Kidney (tissue), 14 donors: Measurements from ENCODE around the gene DIP2A. TPM values are rescaled to one million over a fixed set of nuclear protein-coding genes. Genes with fewer than 3 reads are reported as not detected.
A peak's percentile ranks its signal among the peaks of the same experiment; 100 is the strongest.

ENCODE experiments used
- DNase-seq, 5 donors: peaks; one replicate each; pipeline ENCODE4 v3.0.0-alpha.2; 2013 to 2020
- FAIRE-seq: peaks from 2 replicates; lab custom pipeline; 2012; peaks lifted over from hg19 to GRCh38; lab: Jason Lieb, UNC
- H3K27ac ChIP-seq, 2 donors: one replicate each; pipeline ENCODE4 v1.7.0; 2013; ENCODE audit warnings: low read depth in 2 of 2, low read length in 2 of 2, inconsistent platforms in 1 of 2
- H3K27me3 ChIP-seq: one replicate; pipeline ENCODE4 v1.7.1; 2013; ENCODE audit warnings: low read length, inconsistent platforms; ENCODE audit not compliant: control insufficient read depth, insufficient read depth
- H3K36me3 ChIP-seq, 3 donors: one replicate each; pipeline versions ENCODE4 v1.7.0 to v1.7.1; 2013; ENCODE audit warnings: low read length in 3 of 3, control low read depth in 1 of 3, inconsistent platforms in 1 of 3; ENCODE audit not compliant: insufficient read depth in 3 of 3, control insufficient read depth in 2 of 3
- H3K4me1 ChIP-seq, 3 donors: one replicate each; pipeline versions ENCODE4 v1.7.0 to v1.7.1; 2013; ENCODE audit warnings: low read length in 3 of 3, inconsistent platforms in 1 of 3, low read depth in 1 of 3; ENCODE audit not compliant: control insufficient read depth in 2 of 3, insufficient read depth in 2 of 3
- H3K4me3 ChIP-seq, 3 donors: one replicate each; pipeline versions ENCODE4 v1.7.0 to v1.8.1; 2013; ENCODE audit warnings: low read length in 3 of 3, control low read depth in 1 of 3, inconsistent platforms in 1 of 3
- H3K9ac ChIP-seq, 3 donors: one replicate each; pipeline versions ENCODE4 v1.7.0 to v1.7.1; 2013; ENCODE audit warnings: low read length in 3 of 3, control low read depth in 1 of 3, inconsistent platforms in 1 of 3
- H3K9me3 ChIP-seq, 3 donors: one replicate each; pipeline versions ENCODE4 v1.7.0 to v1.7.1; 2013; ENCODE audit warnings: low read length in 3 of 3, control low read depth in 1 of 3, inconsistent platforms in 1 of 3; ENCODE audit not compliant: control insufficient read depth in 2 of 3, insufficient read depth in 1 of 3
- intact Hi-C: fragments of 100-400 bp; cut with DNase I; formaldehyde crosslinking; loops from one replicate; pipeline ENCODE4 v1.11.1; 2022
- polyA plus RNA-seq: library from polyadenylated mRNA; stranded (reverse); fragments of 350-450 nt; fragmentation: Illumina TruSeq; extraction: RNeasy Lipid Tissue Mini Kit (QIAGEN cat#74804); gene quantifications from one replicate; pipeline ENCODE4 v1.2.3, GENCODE V29; 2014; ENCODE audit warnings: low read depth, low replicate concordance; ENCODE audit not compliant: insufficient read depth
- total RNA-seq: library from RNA; stranded (reverse); fragmentation: NEBNext Ultra II Directional; extraction: Animal tissue kit (Norgen Biotek cat#: 25700); gene quantifications from one replicate; pipeline ENCODE4 v1.2.1, GENCODE V29; 2021
- TF ChIP-seq, protein P1 (sequence below): IDR thresholded peaks from 3 replicates; pipeline ENCODE4 v1.5.1; 2012; ENCODE audit warnings: mild to moderate bottlenecking, moderate library complexity, borderline replicate concordance; ENCODE audit not compliant: insufficient read depth; ENCODE audit errors: extremely low read depth
- donor health status: control.
- donor health status: control.
- donor health status: control.
- donor health status: control.
- donor health status: control.
- donor health status: DM: yes; HTN: yes; CAD: no.
- donor health status: Normal renal cell carcinoma (clear cell type).

The DIP2A gene
- total and polyA plus RNA-seq, 2 donors from 2014 or later: 8.7 to 36.5 TPM

- H3K27ac ChIP-seq: no peak overlapping the region
- H3K27me3 ChIP-seq: no peaks in the 10 kb centered on the region
- H3K36me3 ChIP-seq: peaks cover 0 to 9% (median 5%) of the 10 kb centered on the region in 3 donors
- TF ChIP-seq, protein P1, sequence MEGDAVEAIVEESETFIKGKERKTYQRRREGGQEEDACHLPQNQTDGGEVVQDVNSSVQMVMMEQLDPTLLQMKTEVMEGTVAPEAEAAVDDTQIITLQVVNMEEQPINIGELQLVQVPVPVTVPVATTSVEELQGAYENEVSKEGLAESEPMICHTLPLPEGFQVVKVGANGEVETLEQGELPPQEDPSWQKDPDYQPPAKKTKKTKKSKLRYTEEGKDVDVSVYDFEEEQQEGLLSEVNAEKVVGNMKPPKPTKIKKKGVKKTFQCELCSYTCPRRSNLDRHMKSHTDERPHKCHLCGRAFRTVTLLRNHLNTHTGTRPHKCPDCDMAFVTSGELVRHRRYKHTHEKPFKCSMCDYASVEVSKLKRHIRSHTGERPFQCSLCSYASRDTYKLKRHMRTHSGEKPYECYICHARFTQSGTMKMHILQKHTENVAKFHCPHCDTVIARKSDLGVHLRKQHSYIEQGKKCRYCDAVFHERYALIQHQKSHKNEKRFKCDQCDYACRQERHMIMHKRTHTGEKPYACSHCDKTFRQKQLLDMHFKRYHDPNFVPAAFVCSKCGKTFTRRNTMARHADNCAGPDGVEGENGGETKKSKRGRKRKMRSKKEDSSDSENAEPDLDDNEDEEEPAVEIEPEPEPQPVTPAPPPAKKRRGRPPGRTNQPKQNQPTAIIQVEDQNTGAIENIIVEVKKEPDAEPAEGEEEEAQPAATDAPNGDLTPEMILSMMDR: no peak
- H3K9me3 ChIP-seq: no peaks in the 10 kb centered on the region
- no peaks in the 10 kb centered on the region for H3K4me1 ChIP-seq
- DNase-seq (peak in 1 of 5 donors; percentile 71), FAIRE-seq (no peak)
- H3K4me3 ChIP-seq: no peak overlapping the region
- H3K9ac ChIP-seq: no peak overlapping the region
- intact Hi-C loops: no loop called here
These were observed 34.1 kb upstream of the DIP2A start for GRCh38 chr21:46424621-46425020.

- Histone ChIP-seq H3K27ac (no peak overlapping the region), H3K36me3 (peaks cover 0 to 9% (median 9%) of the 10 kb centered on the region in 3 donors), H3K4me3 (no peak overlapping the region), H3K9ac (no peak overlapping the region), H3K27me3 (no peaks in the 10 kb centered on the region), H3K4me1 (no peaks in the 10 kb centered on the region), H3K9me3 (no peaks in the 10 kb centered on the region)
- intact Hi-C loops: no loop called here
- DNase-seq (peak in 1 of 5 donors; percentile 60), FAIRE-seq (no peak)
- TF ChIP-seq, protein P1: no peak
These were observed 33.6 kb upstream of the DIP2A start for GRCh38 chr21:46425041-46425440.

GRCh38 chr21:46425571-46425970 is 33.1 kb upstream of the DIP2A start:
- H3K36me3 ChIP-seq: peaks cover 0 to 12% (median 11%) of the 10 kb centered on the region in 3 donors

More at GRCh38 chr21:46425571-46425970, 33.1 kb upstream of the DIP2A start:
- H3K4me3 ChIP-seq: no peak overlapping the region
- no peaks in the 10 kb centered on the region for H3K9me3 ChIP-seq
- DNase-seq (peak in 1 of 5 donors; percentile 72), FAIRE-seq (no peak)
- no peak overlapping the region for H3K9ac ChIP-seq
- no peak overlapping the region for H3K27ac ChIP-seq
- TF ChIP-seq, protein P1: no peak
- no peaks in the 10 kb centered on the region for H3K27me3 ChIP-seq
- intact Hi-C loops: no loop called here
- H3K4me1 ChIP-seq: no peaks in the 10 kb centered on the region
